Stimulated activated CD4-positive, alpha-beta T cell treated with anti-CD3 and anti-CD28 coated beads, Interleukin-1b, Interleukin-23, amount 100 ng/mL, for 24 hours (primary cell): ENCODE data around the gene CREB1.

Experiments used
- DNase-seq, 4 experiments: peaks; one replicate each; pipeline ENCODE4 v3.0.0-alpha.2; 2020; ENCODE audit warnings: low read depth in 4 of 4, low spot score in 1 of 4

The CREB1 gene

GRCh38 chr2:207540431-207540830 is 10.7 kb downstream of the CREB1 start:
- DNase-seq = no peak

GRCh38 chr2:207541933-207542332 is 12.2 kb downstream of the CREB1 start:
- no peak for DNase-seq

GRCh38 chr2:207543272-207543671 is 13.5 kb downstream of the CREB1 start:
- no peak for DNase-seq

GRCh38 chr2:207546822-207547221 is 17.1 kb downstream of the CREB1 start:
- DNase-seq = no peak

GRCh38 chr2:207549145-207549544 is 19.4 kb downstream of the CREB1 start:
- no peak for DNase-seq

GRCh38 chr2:207558079-207558491 is 28.3 kb downstream of the CREB1 start:
- DNase-seq = no peak

- DNase-seq = no peak
Measured at GRCh38 chr2:207561386-207562080, 31.8 kb downstream of the CREB1 start.

GRCh38 chr2:207565736-207566500 is 36.2 kb downstream of the CREB1 start:
- DNase-seq = no peak

- no peak for DNase-seq
Measured at GRCh38 chr2:207567671-207568070, 37.9 kb downstream of the CREB1 start.

GRCh38 chr2:207571370-207571769 is 41.6 kb downstream of the CREB1 start:
- no peak for DNase-seq

- DNase-seq = no peak
Measured at GRCh38 chr2:207584952-207585351, 55.2 kb downstream of the CREB1 start.

GRCh38 chr2:207587305-207587704 is 57.5 kb downstream of the CREB1 start:
- DNase-seq = no peak

- DNase-seq = no peak
Measured at GRCh38 chr2:207589143-207589542, 59.4 kb downstream of the CREB1 start.

GRCh38 chr2:207593277-207593676 is 63.5 kb downstream of the CREB1 start:
- no peak for DNase-seq

- no peak for DNase-seq
Measured at GRCh38 chr2:207594264-207594663, 64.5 kb downstream of the CREB1 start.

- DNase-seq = no peak
Measured at GRCh38 chr2:207594731-207595130, 65.0 kb downstream of the CREB1 start.

GRCh38 chr2:207599636-207600035 is 69.9 kb downstream of the CREB1 start:
- no peak for DNase-seq

GRCh38 chr2:207600231-207600630 is 70.5 kb downstream of the CREB1 start:
- DNase-seq = no peak

GRCh38 chr2:207601774-207602173 is 72.0 kb downstream of the CREB1 start:
- no peak for DNase-seq

GRCh38 chr2:207603486-207603885 is 73.7 kb downstream of the CREB1 start:
- DNase-seq = no peak

- DNase-seq = no peak
Measured at GRCh38 chr2:207606399-207606798, 76.6 kb downstream of the CREB1 start.

GRCh38 chr2:207606829-207607228 is 77.1 kb downstream of the CREB1 start:
- DNase-seq = no peak

- no peak for DNase-seq
Measured at GRCh38 chr2:207612714-207613113, 83.0 kb downstream of the CREB1 start.
